Measurements from ENCODE around the gene S100A2. TPM values are rescaled to one million over a fixed set of nuclear protein-coding genes. Genes with fewer than 3 reads are reported as not detected.

Gene S100A2
- total RNA-seq, 1 donor from 2014 or later = 3.8 TPM

DNA sequence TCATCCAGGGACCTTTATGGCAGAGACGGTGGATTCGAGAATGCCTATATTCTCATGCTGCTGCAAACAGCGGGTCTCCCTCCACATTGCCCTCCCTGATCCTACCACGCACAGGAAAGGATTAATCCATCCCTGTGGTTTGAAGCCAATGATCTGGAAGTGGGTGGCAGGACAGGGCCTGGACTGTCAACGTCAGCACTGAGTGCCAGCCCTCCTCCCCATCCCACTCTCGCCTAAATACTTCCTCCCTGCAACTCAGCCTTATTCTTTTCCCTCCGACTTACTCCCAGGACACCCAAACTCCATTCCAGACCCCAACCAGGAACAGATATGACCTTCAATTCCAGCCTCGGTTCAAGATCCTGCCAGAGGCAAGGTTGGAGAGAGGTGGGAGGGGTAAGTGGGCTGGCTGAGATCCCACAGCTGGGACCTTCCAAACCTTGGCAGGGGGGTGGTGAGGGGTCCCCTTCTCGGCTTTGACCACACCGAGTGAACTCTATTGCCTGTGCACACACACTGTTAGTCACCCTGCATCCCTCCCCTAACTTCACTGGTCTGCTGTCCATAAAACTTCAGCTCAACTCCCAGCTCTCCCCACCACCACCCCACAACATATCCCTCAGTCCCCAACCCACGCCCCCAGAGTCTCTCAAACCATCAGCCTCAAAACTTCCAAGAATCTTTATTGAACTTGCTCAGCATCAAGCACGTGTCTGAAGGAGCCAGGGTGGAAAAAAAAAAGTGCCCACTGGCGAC lies 22.5 kb downstream of the S100A2 start:
- no peaks in the 10 kb centered on the region for H3K27me3 ChIP-seq (ENCODE audit: insufficient read depth, low read length)
- peaks cover 33% of the 10 kb centered on the region for H3K4me1 ChIP-seq (ENCODE audit: insufficient read depth, low read length)
- no peak overlapping the region for H3K9ac ChIP-seq (ENCODE audit: low read length)
- no peaks in the 10 kb centered on the region for H3K79me2 ChIP-seq (ENCODE audit: insufficient read depth, low read length)
- DNase-seq (ENCODE audit: low read depth) (no peak), FAIRE-seq (no peak)
- no peak overlapping the region for H3K4me3 ChIP-seq (ENCODE audit: insufficient read depth, low read depth, low read length)
- H3K27ac Mint-ChIP-seq (ENCODE audit: unreplicated experiment) = peak overlapping the region; percentile 19
- TF ChIP-seq CTCF (IDR thresholded peaks at IDR 0.05; ENCODE audit: insufficient read depth, low read depth, low read length) = no peak
- no peak for TF ChIP-seq EZH2 (IDR thresholded peaks at IDR 0.05; ENCODE audit: insufficient read depth, low read length)
- no peaks in the 10 kb centered on the region for H4K20me1 ChIP-seq (ENCODE audit: insufficient read depth, low read length)
- no peak overlapping the region for H3K27ac ChIP-seq (ENCODE audit: low read depth, low read length)
- no peak overlapping the region for H3K4me2 ChIP-seq (ENCODE audit: low read length)
- H3K9me3 Mint-ChIP-seq (ENCODE audit: unreplicated experiment) = no peaks in the 10 kb centered on the region
- H3K4me3 Mint-ChIP-seq (ENCODE audit: unreplicated experiment) = no peak overlapping the region
- no peaks in the 10 kb centered on the region for H3K36me3 ChIP-seq (ENCODE audit: insufficient read depth, low read length)
- no peak overlapping the region for H2AFZ ChIP-seq (ENCODE audit: low read depth, low read length)
- peaks cover 2% of the 10 kb centered on the region for H3K36me3 Mint-ChIP-seq (ENCODE audit: low read depth, unreplicated experiment)
- no peaks in the 10 kb centered on the region for H3K9me3 ChIP-seq (ENCODE audit: insufficient read depth, low read depth, low read length)
- no peaks in the 10 kb centered on the region for H3K27me3 Mint-ChIP-seq (ENCODE audit: low read depth, unreplicated experiment)
- H3K4me1 Mint-ChIP-seq (ENCODE audit: low read depth, unreplicated experiment) = peaks cover 74% of the 10 kb centered on the region

GRCh38 chr1:153541641-153542590 lies 23.7 kb downstream of the S100A2 start:
- H3K27me3 ChIP-seq (ENCODE audit: insufficient read depth, low read length) = no peaks in the 10 kb centered on the region
- no peaks in the 10 kb centered on the region for H3K36me3 ChIP-seq (ENCODE audit: insufficient read depth, low read length)
- no peaks in the 10 kb centered on the region for H4K20me1 ChIP-seq (ENCODE audit: insufficient read depth, low read length)
- H2AFZ ChIP-seq (ENCODE audit: low read depth, low read length) = no peak overlapping the region
- H3K27ac ChIP-seq (ENCODE audit: low read depth, low read length) = no peak overlapping the region
- DNase-seq (ENCODE audit: low read depth) (no peak), FAIRE-seq (no peak)
- Mint-ChIP-seq H3K27me3 (ENCODE audit: low read depth, unreplicated experiment) (no peaks in the 10 kb centered on the region), H3K36me3 (ENCODE audit: low read depth, unreplicated experiment) (peaks cover 2% of the 10 kb centered on the region), H3K4me3 (ENCODE audit: unreplicated experiment) (no peak overlapping the region), H3K27ac (ENCODE audit: unreplicated experiment) (peak overlapping the region; percentile 72), H3K4me1 (ENCODE audit: low read depth, unreplicated experiment) (peaks cover 67% of the 10 kb centered on the region), H3K9me3 (ENCODE audit: unreplicated experiment) (no peaks in the 10 kb centered on the region)
- peaks cover 33% of the 10 kb centered on the region for H3K4me1 ChIP-seq (ENCODE audit: insufficient read depth, low read length)
- no peak overlapping the region for H3K4me3 ChIP-seq (ENCODE audit: insufficient read depth, low read depth, low read length)
- H3K4me2 ChIP-seq (ENCODE audit: low read length) = no peak overlapping the region
- TF ChIP-seq CTCF (IDR thresholded peaks at IDR 0.05; ENCODE audit: insufficient read depth, low read depth, low read length) (no peak), EZH2 (IDR thresholded peaks at IDR 0.05; ENCODE audit: insufficient read depth, low read length) (no peak)
- H3K79me2 ChIP-seq (ENCODE audit: insufficient read depth, low read length) = no peaks in the 10 kb centered on the region
- H3K9ac ChIP-seq (ENCODE audit: low read length) = no peak overlapping the region
- H3K9me3 ChIP-seq (ENCODE audit: insufficient read depth, low read depth, low read length) = no peaks in the 10 kb centered on the region

All from astrocyte (in vitro differentiated cells and primary cell).